NCI-H2107 treated with DMSO at 0.1 percent for 48 hours (cell line): ENCODE data around the gene FAM20C.
"Not testable (repeated sequence)": the region's sequence is repeated elsewhere in the genome, so short reads cannot be mapped to it uniquely, and the experiment has no call there.

ENCODE experiments used
- DNase-seq: peaks from one replicate; lab custom pipeline; 2025; ENCODE audit not compliant: unreplicated experiment; lab: John Stamatoyannopoulos, UW

FAM20C gene

GRCh38 chr7:240146-240676 lies 47.8 kb downstream of the FAM20C start:
- DNase-seq, result no peak

GRCh38 chr7:240887-241421 lies 48.6 kb downstream of the FAM20C start:
- no peak for DNase-seq

GRCh38 chr7:241513-241912 lies 49.1 kb downstream of the FAM20C start:
- DNase-seq, result no peak

GRCh38 chr7:242826-243579 lies 50.6 kb downstream of the FAM20C start:
- not testable (repeated sequence) for DNase-seq

GRCh38 chr7:243580-243978 lies 51.2 kb downstream of the FAM20C start:
- DNase-seq, result not testable (repeated sequence)

GRCh38 chr7:244974-245373 lies 52.6 kb downstream of the FAM20C start:
- DNase-seq, result no peak

- DNase-seq, result no peak
These were observed 53.4 kb downstream of the FAM20C start for GRCh38 chr7:245574-246295.

GRCh38 chr7:246451-246850 lies 54.1 kb downstream of the FAM20C start:
- DNase-seq, result no peak

GRCh38 chr7:247181-247580 lies 54.8 kb downstream of the FAM20C start:
- no peak for DNase-seq

- no peak for DNase-seq
These were observed 55.3 kb downstream of the FAM20C start for GRCh38 chr7:247636-248035.

- no peak for DNase-seq
These were observed 56.5 kb downstream of the FAM20C start for GRCh38 chr7:248732-249435.

GRCh38 chr7:249989-250388 lies 57.6 kb downstream of the FAM20C start:
- no peak for DNase-seq

- DNase-seq, result no peak
These were observed 58.2 kb downstream of the FAM20C start for GRCh38 chr7:250523-250922.

- DNase-seq, result no peak
These were observed 58.6 kb downstream of the FAM20C start for GRCh38 chr7:251005-251404.

- no peak for DNase-seq
These were observed 59.2 kb downstream of the FAM20C start for GRCh38 chr7:251446-252175.

GRCh38 chr7:252216-252965 lies 60.0 kb downstream of the FAM20C start:
- no peak for DNase-seq

GRCh38 chr7:252981-253380 lies 60.6 kb downstream of the FAM20C start:
- DNase-seq, result no peak

GRCh38 chr7:253581-254336 lies 61.4 kb downstream of the FAM20C start:
- no peak for DNase-seq

- no peak for DNase-seq
These were observed 62.1 kb downstream of the FAM20C start for GRCh38 chr7:254337-255037.
